Mesendoderm (in vitro differentiated cells): ENCODE data around the gene ASPG.

Experiments used
- DNase-seq: peaks from one replicate; pipeline ENCODE4 v3.0.0; 2013
- H2AK5ac ChIP-seq: 2 replicates; pipeline ENCODE4 v1.6.1; 2013; ENCODE audit warnings: low read length, inconsistent platforms
- H2BK120ac ChIP-seq: 2 replicates; pipeline ENCODE4 v1.6.1; 2013; ENCODE audit warnings: low read depth, mild to moderate bottlenecking, low read length, moderate library complexity, mixed read lengths
- H2BK15ac ChIP-seq: replicated peaks from 2 replicates; pipeline ENCODE4 v1.6.1; 2013; ENCODE audit warnings: low read depth, mild to moderate bottlenecking, moderate library complexity
- H2BK5ac ChIP-seq: 2 replicates; pipeline ENCODE4 v1.6.1; 2013; ENCODE audit warnings: low read length, inconsistent platforms
- H3K18ac ChIP-seq: 2 replicates; pipeline ENCODE4 v1.6.1; 2013; ENCODE audit warnings: mild to moderate bottlenecking, low read length, mixed read lengths
- H3K23ac ChIP-seq: one replicate; pipeline ENCODE4 v1.6.1; 2013; ENCODE audit warnings: low read length
- H3K27ac ChIP-seq: 2 replicates; pipeline ENCODE4 v1.5.1; 2013; ENCODE audit warnings: low read depth, mild to moderate bottlenecking, inconsistent platforms, low read length, moderate library complexity
- H3K27me3 ChIP-seq: 2 replicates; pipeline ENCODE4 v1.6.1; 2013; ENCODE audit warnings: low read length, control low read depth, mild to moderate bottlenecking, inconsistent platforms; ENCODE audit not compliant: insufficient read depth, poor library complexity
- H3K36me3 ChIP-seq: 2 replicates; pipeline ENCODE4 v1.6.1; 2013; ENCODE audit warnings: low read length, inconsistent platforms; ENCODE audit not compliant: control insufficient read depth, insufficient read depth
- H3K4ac ChIP-seq: one replicate; pipeline ENCODE4 v1.6.1; 2013; ENCODE audit warnings: low read depth, mild to moderate bottlenecking, low read length, moderate library complexity
- H3K4me1 ChIP-seq: 2 replicates; pipeline ENCODE4 v1.6.1; 2013; ENCODE audit warnings: low read depth, low read length, inconsistent platforms; ENCODE audit not compliant: control insufficient read depth
- H3K4me2 ChIP-seq: 2 replicates; pipeline ENCODE4 v1.6.1; 2013; ENCODE audit warnings: low read length
- H3K4me3 ChIP-seq: 2 replicates; pipeline ENCODE4 v1.5.1; 2013; ENCODE audit warnings: mild to moderate bottlenecking, low read length
- H3K56ac ChIP-seq: one replicate; pipeline ENCODE4 v1.6.1; 2013; ENCODE audit warnings: low read length
- H3K79me1 ChIP-seq: 2 replicates; pipeline ENCODE4 v1.6.1; 2013; ENCODE audit warnings: low read length, inconsistent platforms
- H3K79me2 ChIP-seq: 2 replicates; pipeline ENCODE4 v1.6.1; 2013; ENCODE audit warnings: mild to moderate bottlenecking, low read length; ENCODE audit not compliant: control insufficient read depth, insufficient read depth
- H3K9ac ChIP-seq: 2 replicates; pipeline ENCODE4 v1.6.1; 2013; ENCODE audit warnings: low read length, inconsistent platforms
- H4K5ac ChIP-seq: one replicate; pipeline ENCODE4 v1.6.1; 2013; ENCODE audit warnings: low read length
- H4K8ac ChIP-seq: one replicate; pipeline ENCODE4 v1.6.1; 2013; ENCODE audit warnings: low read depth, mild to moderate bottlenecking, control low read depth, low read length, moderate library complexity
- WGBS: extraction: QIAGEN DNeasy Blood & Tissue Kit; methylation state at CpG from one replicate; pipeline ENCODE4 v1.1.7; 2013; ENCODE audit warnings: low lambda C conversion rate, missing lambda C conversion rate; ENCODE audit not compliant: insufficient coverage; ENCODE audit errors: extremely low coverage; 5-methylcytosine and 5-hydroxymethylcytosine counted together

The ASPG gene

DNA sequence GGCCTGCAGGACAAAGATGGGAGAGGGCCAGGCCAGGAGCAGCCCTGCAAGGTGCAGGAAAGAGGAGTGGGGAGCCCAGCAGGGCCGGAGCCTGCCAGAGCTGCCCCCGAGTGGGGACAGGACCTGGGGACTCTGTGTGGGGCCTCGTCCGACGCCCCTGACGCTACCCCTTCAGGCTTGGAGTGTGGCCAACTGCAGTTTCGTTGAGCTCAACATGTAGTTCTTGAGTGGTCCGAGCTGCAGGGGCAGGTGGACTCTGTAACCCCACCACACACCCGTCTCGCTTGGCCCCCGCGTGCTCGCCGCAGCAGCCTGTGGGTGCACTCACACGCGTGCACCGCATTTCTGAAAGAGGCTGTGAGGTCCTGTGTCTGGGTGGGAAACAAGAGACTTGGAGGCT lies 2.0 kb downstream of the ASPG start:
- no peak overlapping the region for H3K56ac ChIP-seq
- H2BK5ac ChIP-seq, result no peak overlapping the region
- H2BK15ac ChIP-seq, result no peak overlapping the region
- no peak for DNase-seq
- no CpG with 5 or more reads among the region's 17 CpGs for WGBS
- no peaks in the 10 kb centered on the region for H3K4me1 ChIP-seq
- no peak overlapping the region for H3K18ac ChIP-seq
- H3K79me1 ChIP-seq, result no peaks in the 10 kb centered on the region
- no peak overlapping the region for H3K4ac ChIP-seq
- no peak overlapping the region for H2BK120ac ChIP-seq
- no peak overlapping the region for H3K9ac ChIP-seq
- H3K23ac ChIP-seq, result no peak overlapping the region
- no peaks in the 10 kb centered on the region for H3K27me3 ChIP-seq
- no peak overlapping the region for H4K8ac ChIP-seq
- H4K5ac ChIP-seq, result no peak overlapping the region
- no peaks in the 10 kb centered on the region for H3K79me2 ChIP-seq
- H3K36me3 ChIP-seq, result no peaks in the 10 kb centered on the region
- no peak overlapping the region for H3K4me2 ChIP-seq
- no peak overlapping the region for H2AK5ac ChIP-seq
- no peak overlapping the region for H3K27ac ChIP-seq
- H3K4me3 ChIP-seq, result no peak overlapping the region

GRCh38 chr14:104087981-104088850 lies 2.7 kb downstream of the ASPG start:
- no peak overlapping the region for H3K27ac ChIP-seq
- no peak overlapping the region for H3K9ac ChIP-seq
- H2BK15ac ChIP-seq, result no peak overlapping the region
- no peak overlapping the region for H4K8ac ChIP-seq
- H3K56ac ChIP-seq, result no peak overlapping the region
- no peaks in the 10 kb centered on the region for H3K4me1 ChIP-seq
- H3K4me2 ChIP-seq, result no peak overlapping the region
- no peaks in the 10 kb centered on the region for H3K79me1 ChIP-seq
- no peaks in the 10 kb centered on the region for H3K27me3 ChIP-seq
- H3K79me2 ChIP-seq, result no peaks in the 10 kb centered on the region
- H2AK5ac ChIP-seq, result no peak overlapping the region
- H3K23ac ChIP-seq, result no peak overlapping the region
- H2BK5ac ChIP-seq, result no peak overlapping the region
- H3K18ac ChIP-seq, result no peak overlapping the region
- H3K36me3 ChIP-seq, result no peaks in the 10 kb centered on the region
- H3K4ac ChIP-seq, result no peak overlapping the region
- WGBS, result no CpG with 5 or more reads among the region's 23 CpGs
- H3K4me3 ChIP-seq, result no peak overlapping the region
- DNase-seq, result no peak
- H4K5ac ChIP-seq, result no peak overlapping the region
- no peak overlapping the region for H2BK120ac ChIP-seq

DNA sequence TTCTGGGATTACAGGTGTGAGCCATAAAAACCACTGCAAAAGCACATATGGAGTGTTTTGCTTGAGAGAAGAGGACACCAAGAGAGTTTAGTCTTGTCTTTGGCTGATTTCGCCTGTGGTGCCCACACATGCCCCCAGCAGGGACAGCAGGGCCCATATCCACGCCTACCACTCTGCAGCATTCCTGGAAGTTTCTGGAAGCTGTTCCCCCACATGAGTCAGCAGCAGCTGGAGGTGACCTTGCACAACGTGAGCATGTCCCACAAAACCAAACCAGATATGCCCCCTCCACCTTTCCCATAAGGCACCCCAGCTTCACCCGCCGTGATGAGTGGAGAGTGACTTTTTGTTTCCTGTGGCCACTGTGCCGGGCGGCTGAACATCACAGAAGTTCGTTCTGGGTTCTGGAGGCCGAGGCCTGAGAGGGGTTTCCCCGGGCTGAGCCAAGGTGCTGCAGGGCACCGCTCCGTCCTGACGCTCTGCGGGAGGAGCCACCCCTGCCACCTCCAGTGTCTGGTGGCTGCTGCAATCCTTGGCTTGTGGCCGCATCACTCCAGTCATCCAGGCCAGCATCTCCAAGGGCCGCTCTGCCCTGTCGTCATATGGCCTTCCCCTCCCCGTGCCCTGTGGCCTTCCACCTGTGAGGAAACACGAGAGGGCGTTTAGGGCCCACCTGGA lies 4.7 kb downstream of the ASPG start:
- H3K4ac ChIP-seq, result no peak overlapping the region
- no peak overlapping the region for H4K5ac ChIP-seq
- H3K9ac ChIP-seq, result no peak overlapping the region
- H3K79me1 ChIP-seq, result no peaks in the 10 kb centered on the region
- no CpG with 5 or more reads among the region's 20 CpGs for WGBS
- H2BK15ac ChIP-seq, result no peak overlapping the region
- no peaks in the 10 kb centered on the region for H3K36me3 ChIP-seq
- no peak for DNase-seq
- H3K18ac ChIP-seq, result no peak overlapping the region
- no peak overlapping the region for H2AK5ac ChIP-seq
- H3K4me2 ChIP-seq, result no peak overlapping the region
- H3K4me3 ChIP-seq, result no peak overlapping the region
- H3K27ac ChIP-seq, result no peak overlapping the region
- H3K23ac ChIP-seq, result no peak overlapping the region
- H4K8ac ChIP-seq, result no peak overlapping the region
- H3K27me3 ChIP-seq, result no peaks in the 10 kb centered on the region
- no peaks in the 10 kb centered on the region for H3K4me1 ChIP-seq
- H2BK5ac ChIP-seq, result no peak overlapping the region
- no peaks in the 10 kb centered on the region for H3K79me2 ChIP-seq
- no peak overlapping the region for H2BK120ac ChIP-seq
- no peak overlapping the region for H3K56ac ChIP-seq

DNA sequence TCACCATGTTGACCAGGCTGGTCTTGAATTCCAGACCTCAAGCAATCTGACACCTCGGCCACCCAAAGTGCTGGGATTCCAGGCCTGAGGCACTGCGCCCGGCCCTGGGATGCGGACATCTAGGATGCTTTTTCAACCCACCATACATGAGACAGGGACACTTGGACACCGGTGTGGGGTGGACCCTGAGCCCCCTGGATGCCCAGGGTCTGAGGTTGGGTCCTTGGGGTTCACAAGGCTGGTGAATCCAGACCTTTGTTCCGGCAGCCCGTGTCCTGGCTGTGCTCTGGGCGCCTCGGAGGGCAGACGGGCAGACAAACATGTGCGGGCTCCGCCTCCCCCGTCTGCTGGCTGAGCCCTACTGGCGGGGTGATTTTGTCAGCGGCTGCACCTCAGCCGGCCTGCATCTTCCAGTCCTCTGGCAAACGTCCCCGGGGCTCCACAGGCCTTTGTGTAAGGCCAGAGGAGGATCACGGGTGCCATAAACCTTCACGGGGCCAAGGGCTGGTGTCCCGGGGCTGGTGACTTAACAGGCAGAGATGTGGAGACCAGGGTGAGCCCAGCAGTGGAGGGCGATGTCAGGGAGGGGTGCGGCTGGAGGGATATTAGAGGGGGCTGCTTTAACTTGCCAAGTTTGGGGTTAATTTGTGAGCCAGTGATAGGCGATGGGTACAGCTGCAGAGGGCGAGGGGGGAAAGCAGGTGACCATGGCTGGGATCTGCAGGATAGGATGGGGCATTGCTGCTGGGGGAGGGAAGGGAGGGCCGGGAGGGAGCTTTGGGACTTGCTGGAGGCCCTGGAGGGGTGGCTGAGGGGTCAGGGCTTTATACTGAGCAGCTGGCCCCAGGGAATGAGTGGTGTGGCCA lies 5.8 kb downstream of the ASPG start:
- no peak overlapping the region for H3K4me2 ChIP-seq
- H3K27me3 ChIP-seq, result no peaks in the 10 kb centered on the region
- H3K79me1 ChIP-seq, result no peaks in the 10 kb centered on the region
- H3K9ac ChIP-seq, result no peak overlapping the region
- no peak overlapping the region for H3K4ac ChIP-seq
- H3K18ac ChIP-seq, result no peak overlapping the region
- H3K4me1 ChIP-seq, result no peaks in the 10 kb centered on the region
- H3K27ac ChIP-seq, result no peak overlapping the region
- H3K56ac ChIP-seq, result no peak overlapping the region
- no peak overlapping the region for H3K23ac ChIP-seq
- no peak overlapping the region for H2BK120ac ChIP-seq
- DNase-seq, result no peak
- no peak overlapping the region for H4K8ac ChIP-seq
- H3K4me3 ChIP-seq, result no peak overlapping the region
- H2BK5ac ChIP-seq, result no peak overlapping the region
- no peaks in the 10 kb centered on the region for H3K79me2 ChIP-seq
- H3K36me3 ChIP-seq, result no peaks in the 10 kb centered on the region
- WGBS, result no CpG with 5 or more reads among the region's 26 CpGs
- H4K5ac ChIP-seq, result no peak overlapping the region
- no peak overlapping the region for H2AK5ac ChIP-seq
- H2BK15ac ChIP-seq, result no peak overlapping the region

DNA sequence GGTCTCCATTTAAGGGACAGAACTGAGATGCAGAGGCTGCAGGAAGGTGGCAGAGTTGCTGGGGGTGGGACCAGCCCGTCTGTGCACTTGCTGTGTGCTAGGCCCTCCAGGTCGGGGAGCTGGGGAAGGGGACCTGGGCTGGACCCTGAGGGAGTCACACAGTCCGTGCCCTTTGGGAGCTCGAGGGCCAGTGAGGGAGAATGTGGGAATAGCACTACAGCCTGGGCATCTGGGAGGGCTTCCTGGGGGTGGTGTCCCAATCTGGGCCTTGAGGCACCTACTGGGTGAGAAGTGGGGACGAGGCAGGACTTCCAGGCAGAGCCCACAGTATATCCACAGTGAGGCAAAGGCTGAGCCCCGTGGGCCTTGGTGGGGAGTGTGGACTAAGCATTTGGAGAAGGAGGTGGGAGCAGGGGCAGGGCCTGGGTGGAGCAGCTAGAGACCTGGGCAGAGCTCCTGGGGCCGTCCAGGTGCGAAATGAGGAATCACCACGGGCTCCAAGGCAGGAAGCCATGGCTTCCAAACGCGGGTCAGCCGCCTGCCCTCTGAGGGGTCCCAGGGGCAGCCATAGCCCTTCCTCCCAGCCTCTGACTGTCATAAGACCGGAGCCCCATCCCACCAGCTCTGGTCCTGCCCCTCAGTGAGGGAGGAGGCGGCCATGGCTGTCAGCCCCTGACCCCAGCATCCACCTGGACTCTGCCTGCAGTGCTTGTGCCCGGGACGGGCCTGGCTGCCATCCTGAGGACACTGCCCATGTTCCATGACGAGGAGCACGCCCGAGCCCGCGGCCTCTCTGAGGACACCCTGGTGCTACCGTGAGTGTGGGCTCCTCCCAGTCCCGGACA lies 6.6 kb downstream of the ASPG start:
- Histone ChIP-seq H2BK15ac (no peak overlapping the region), H3K36me3 (no peaks in the 10 kb centered on the region), H3K27ac (no peak overlapping the region), H3K79me2 (no peaks in the 10 kb centered on the region), H2AK5ac (no peak overlapping the region), H4K8ac (no peak overlapping the region), H3K4ac (no peak overlapping the region), H3K23ac (no peak overlapping the region), H3K4me3 (no peak overlapping the region), H3K79me1 (no peaks in the 10 kb centered on the region), H3K4me2 (no peak overlapping the region), H3K18ac (no peak overlapping the region), H2BK5ac (no peak overlapping the region), H3K56ac (no peak overlapping the region), H2BK120ac (no peak overlapping the region), H3K4me1 (no peaks in the 10 kb centered on the region), H3K27me3 (no peaks in the 10 kb centered on the region), H3K9ac (no peak overlapping the region), H4K5ac (no peak overlapping the region)
- WGBS, result no CpG with 5 or more reads among the region's 23 CpGs
- no peak for DNase-seq
